Measurements from ENCODE around the gene HAL.

Gene HAL

DNA sequence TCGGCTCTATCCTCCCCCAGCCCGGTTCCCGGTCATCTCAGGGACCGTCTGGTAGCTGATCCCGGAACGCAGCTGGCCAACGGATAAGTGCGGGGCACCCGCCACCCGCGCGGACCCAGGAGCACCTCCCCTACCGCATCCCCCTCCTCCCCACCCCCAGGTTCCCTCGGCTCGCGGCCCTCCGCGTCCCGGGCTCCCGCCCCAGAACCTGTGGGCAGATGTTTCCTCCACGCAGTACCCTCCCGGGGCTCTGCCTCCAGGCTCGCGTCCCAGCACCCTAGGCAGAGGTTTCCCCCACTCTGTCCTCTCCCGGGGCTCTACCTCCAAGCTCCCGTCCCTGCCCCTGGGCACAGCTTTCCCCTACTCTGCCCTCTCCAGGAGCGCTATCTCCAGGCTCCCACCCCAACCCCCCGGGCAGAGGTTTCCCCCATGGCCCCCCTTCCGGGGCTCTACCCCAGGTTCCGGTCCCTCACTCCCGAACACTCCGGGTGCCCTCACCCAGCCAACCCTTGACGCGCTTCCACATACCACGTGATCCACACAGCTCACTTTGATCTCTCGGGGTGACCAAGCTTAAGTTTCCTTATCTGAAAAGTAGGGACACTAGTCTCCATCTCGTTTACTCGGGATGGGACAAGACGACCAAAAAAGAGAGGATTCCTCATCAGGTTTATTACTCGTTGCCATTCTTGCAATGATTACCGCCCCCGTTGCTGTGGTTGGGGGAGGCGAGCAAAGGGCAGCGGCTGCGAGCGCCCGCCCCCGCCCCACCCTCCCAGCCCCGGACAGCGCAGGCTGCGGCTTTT lies 53.4 kb downstream of the HAL start, which contains the start of gene CCDC38 (continued):
- TF ChIP-seq, protein P1, sequence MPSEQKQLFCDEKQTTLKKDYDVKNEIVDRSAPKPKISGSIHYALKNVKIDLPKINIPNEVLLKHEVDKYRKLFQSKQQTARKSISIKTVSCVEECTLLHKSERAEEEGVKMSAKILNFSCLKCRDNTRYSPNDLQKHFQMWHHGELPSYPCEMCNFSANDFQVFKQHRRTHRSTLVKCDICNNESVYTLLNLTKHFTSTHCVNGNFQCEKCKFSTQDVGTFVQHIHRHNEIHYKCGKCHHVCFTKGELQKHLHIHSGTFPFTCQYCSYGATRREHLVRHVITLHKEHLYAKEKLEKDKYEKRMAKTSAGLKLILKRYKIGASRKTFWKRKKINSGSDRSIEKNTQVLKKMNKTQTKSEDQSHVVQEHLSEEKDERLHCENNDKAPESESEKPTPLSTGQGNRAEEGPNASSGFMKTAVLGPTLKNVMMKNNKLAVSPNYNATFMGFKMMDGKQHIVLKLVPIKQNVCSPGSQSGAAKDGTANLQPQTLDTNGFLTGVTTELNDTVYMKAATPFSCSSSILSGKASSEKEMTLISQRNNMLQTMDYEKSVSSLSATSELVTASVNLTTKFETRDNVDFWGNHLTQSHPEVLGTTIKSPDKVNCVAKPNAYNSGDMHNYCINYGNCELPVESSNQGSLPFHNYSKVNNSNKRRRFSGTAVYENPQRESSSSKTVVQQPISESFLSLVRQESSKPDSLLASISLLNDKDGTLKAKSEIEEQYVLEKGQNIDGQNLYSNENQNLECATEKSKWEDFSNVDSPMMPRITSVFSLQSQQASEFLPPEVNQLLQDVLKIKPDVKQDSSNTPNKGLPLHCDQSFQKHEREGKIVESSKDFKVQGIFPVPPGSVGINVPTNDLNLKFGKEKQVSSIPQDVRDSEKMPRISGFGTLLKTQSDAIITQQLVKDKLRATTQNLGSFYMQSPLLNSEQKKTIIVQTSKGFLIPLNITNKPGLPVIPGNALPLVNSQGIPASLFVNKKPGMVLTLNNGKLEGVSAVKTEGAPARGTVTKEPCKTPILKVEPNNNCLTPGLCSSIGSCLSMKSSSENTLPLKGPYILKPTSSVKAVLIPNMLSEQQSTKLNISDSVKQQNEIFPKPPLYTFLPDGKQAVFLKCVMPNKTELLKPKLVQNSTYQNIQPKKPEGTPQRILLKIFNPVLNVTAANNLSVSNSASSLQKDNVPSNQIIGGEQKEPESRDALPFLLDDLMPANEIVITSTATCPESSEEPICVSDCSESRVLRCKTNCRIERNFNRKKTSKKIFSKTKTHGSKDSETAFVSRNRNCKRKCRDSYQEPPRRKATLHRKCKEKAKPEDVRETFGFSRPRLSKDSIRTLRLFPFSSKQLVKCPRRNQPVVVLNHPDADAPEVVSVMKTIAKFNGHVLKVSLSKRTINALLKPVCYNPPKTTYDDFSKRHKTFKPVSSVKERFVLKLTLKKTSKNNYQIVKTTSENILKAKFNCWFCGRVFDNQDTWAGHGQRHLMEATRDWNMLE (tag by site-specific recombination; conservative IDR thresholded peaks at IDR 0.05; ENCODE audit: low read depth) = peak; percentile 33; the same call in 1 of the 2 replicates
- TF ChIP-seq, protein P2, sequence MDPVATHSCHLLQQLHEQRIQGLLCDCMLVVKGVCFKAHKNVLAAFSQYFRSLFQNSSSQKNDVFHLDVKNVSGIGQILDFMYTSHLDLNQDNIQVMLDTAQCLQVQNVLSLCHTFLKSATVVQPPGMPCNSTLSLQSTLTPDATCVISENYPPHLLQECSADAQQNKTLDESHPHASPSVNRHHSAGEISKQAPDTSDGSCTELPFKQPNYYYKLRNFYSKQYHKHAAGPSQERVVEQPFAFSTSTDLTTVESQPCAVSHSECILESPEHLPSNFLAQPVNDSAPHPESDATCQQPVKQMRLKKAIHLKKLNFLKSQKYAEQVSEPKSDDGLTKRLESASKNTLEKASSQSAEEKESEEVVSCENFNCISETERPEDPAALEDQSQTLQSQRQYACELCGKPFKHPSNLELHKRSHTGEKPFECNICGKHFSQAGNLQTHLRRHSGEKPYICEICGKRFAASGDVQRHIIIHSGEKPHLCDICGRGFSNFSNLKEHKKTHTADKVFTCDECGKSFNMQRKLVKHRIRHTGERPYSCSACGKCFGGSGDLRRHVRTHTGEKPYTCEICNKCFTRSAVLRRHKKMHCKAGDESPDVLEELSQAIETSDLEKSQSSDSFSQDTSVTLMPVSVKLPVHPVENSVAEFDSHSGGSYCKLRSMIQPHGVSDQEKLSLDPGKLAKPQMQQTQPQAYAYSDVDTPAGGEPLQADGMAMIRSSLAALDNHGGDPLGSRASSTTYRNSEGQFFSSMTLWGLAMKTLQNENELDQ (tag by site-specific recombination; IDR thresholded peaks at IDR 0.05; ENCODE audit: low read depth) = no peak
- TF ChIP-seq ZNF677 (tag by site-specific recombination; IDR thresholded peaks at IDR 0.05) = no peak
- TF ChIP-seq ZNF707 (tag by site-specific recombination; IDR thresholded peaks at IDR 0.05) = no peak
- TF ChIP-seq ZNF132 (tag by site-specific recombination; IDR thresholded peaks at IDR 0.05; ENCODE audit: borderline replicate concordance) = no peak
- TF ChIP-seq ZNF561 (tag by site-specific recombination; IDR thresholded peaks at IDR 0.05; ENCODE audit: borderline replicate concordance) = peak; percentile 93
- TF ChIP-seq, protein P3, sequence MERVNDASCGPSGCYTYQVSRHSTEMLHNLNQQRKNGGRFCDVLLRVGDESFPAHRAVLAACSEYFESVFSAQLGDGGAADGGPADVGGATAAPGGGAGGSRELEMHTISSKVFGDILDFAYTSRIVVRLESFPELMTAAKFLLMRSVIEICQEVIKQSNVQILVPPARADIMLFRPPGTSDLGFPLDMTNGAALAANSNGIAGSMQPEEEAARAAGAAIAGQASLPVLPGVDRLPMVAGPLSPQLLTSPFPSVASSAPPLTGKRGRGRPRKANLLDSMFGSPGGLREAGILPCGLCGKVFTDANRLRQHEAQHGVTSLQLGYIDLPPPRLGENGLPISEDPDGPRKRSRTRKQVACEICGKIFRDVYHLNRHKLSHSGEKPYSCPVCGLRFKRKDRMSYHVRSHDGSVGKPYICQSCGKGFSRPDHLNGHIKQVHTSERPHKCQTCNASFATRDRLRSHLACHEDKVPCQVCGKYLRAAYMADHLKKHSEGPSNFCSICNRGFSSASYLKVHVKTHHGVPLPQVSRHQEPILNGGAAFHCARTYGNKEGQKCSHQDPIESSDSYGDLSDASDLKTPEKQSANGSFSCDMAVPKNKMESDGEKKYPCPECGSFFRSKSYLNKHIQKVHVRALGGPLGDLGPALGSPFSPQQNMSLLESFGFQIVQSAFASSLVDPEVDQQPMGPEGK (tag by site-specific recombination; IDR thresholded peaks at IDR 0.05) = peak; percentile 97
- TF ChIP-seq ZNF555 (tag by site-specific recombination; conservative IDR thresholded peaks at IDR 0.05) = no peak
- no peak for TF ChIP-seq ZNF785 (tag by site-specific recombination; IDR thresholded peaks at IDR 0.05)
- TF ChIP-seq ZNF354C (tag by site-specific recombination; IDR thresholded peaks at IDR 0.05; ENCODE audit: borderline replicate concordance, low read depth) = no peak
- no peak for TF ChIP-seq ZNF510 (tag by site-specific recombination; IDR thresholded peaks at IDR 0.05; ENCODE audit: insufficient replicate concordance)
- peak; percentile 82 for TF ChIP-seq ZFHX2 (tag by site-specific recombination; conservative IDR thresholded peaks at IDR 0.05)
- TF ChIP-seq ZNF571 (tag by site-specific recombination; IDR thresholded peaks at IDR 0.05) = no peak
- peak; percentile 66; the same call in 1 of the 2 replicates for TF ChIP-seq ZNF202 (tag by site-specific recombination; IDR thresholded peaks at IDR 0.05; ENCODE audit: borderline replicate concordance)
- TF ChIP-seq ZNF514 (tag by site-specific recombination; IDR thresholded peaks at IDR 0.05) = no peak
- no peak for TF ChIP-seq ZNF664 (tag by site-specific recombination; IDR thresholded peaks at IDR 0.05)
- TF ChIP-seq ZNF23 (tag by site-specific recombination; IDR thresholded peaks at IDR 0.05; ENCODE audit: borderline replicate concordance) = no peak
- TF ChIP-seq ZNF416 (tag by site-specific recombination; IDR thresholded peaks at IDR 0.05) = no peak
- TF ChIP-seq ZFP69B (tag by site-specific recombination; IDR thresholded peaks at IDR 0.05) = no peak
- no peak for TF ChIP-seq RBAK (tag by site-specific recombination; IDR thresholded peaks at IDR 0.05)
- no peak for TF ChIP-seq ZNF214 (tag by site-specific recombination; IDR thresholded peaks at IDR 0.05; ENCODE audit: borderline replicate concordance)
- peak; percentile 89 for TF ChIP-seq ZBTB17 (tag by site-specific recombination; IDR thresholded peaks at IDR 0.05)
- no peak for TF ChIP-seq ZNF747 (tag by site-specific recombination; IDR thresholded peaks at IDR 0.05)
- TF ChIP-seq SP2 (tag by site-specific recombination; IDR thresholded peaks at IDR 0.05) = peak; percentile 70
- TF ChIP-seq ZNF426 (tag by site-specific recombination; IDR thresholded peaks at IDR 0.05) = no peak
- TF ChIP-seq ZNF366 (tag by site-specific recombination; conservative IDR thresholded peaks at IDR 0.05) = peak; percentile 64
- no peak for TF ChIP-seq GLI2 (tag by site-specific recombination; IDR thresholded peaks at IDR 0.05; ENCODE audit: borderline replicate concordance, low read depth)
- peak; percentile 74 for TF ChIP-seq ZXDB (tag by site-specific recombination; IDR thresholded peaks at IDR 0.05)
- peak; percentile 38; the same call in 1 of the 2 replicates for TF ChIP-seq GFI1B (tag by site-specific recombination; IDR thresholded peaks at IDR 0.05)
- TF ChIP-seq ZBTB7A (tag by site-specific recombination; IDR thresholded peaks at IDR 0.05; ENCODE audit: low read depth) = no peak
